Ascending aorta (tissue), 2 donors: ENCODE data around the gene TVP23C. TPM values are rescaled to one million over a fixed set of nuclear protein-coding genes. Genes with fewer than 3 reads are reported as not detected.
"Not testable (repeated sequence)": the region's sequence is repeated elsewhere in the genome, so short reads cannot be mapped to it uniquely, and the experiment has no call there.

ENCODE experiments used
- DNase-seq, 2 donors: peaks; one replicate each; pipeline ENCODE4 v3.0.0-alpha.2; 2019; ENCODE audit warnings: low spot score in 2 of 2
- H3K27ac ChIP-seq, 2 donors: fragments of 200-600 bp; sonication (generic); one replicate each; pipeline ENCODE4 v1.5.1; 2016 to 2017; ENCODE audit warnings: mild to moderate bottlenecking in 1 of 2
- H3K27me3 ChIP-seq: fragments of 200-600 bp; sonication (generic); one replicate; pipeline ENCODE4 v1.5.1; 2017
- H3K36me3 ChIP-seq, 2 donors: fragments of 200-600 bp; sonication (generic); one replicate each; pipeline ENCODE4 v1.5.1; 2016
- H3K4me1 ChIP-seq, 2 donors: fragments of 200-600 bp; sonication (generic); one replicate each; pipeline ENCODE4 v1.5.1; 2016 to 2017; ENCODE audit warnings: mild to moderate bottlenecking in 1 of 2
- H3K4me3 ChIP-seq, 2 donors: fragments of 200-600 bp; sonication (generic); one replicate each; pipeline ENCODE4 v1.5.1; 2016 to 2017; ENCODE audit warnings: mild to moderate bottlenecking in 1 of 2
- H3K9me3 ChIP-seq, 2 donors: fragments of 200-600 bp; sonication (generic); one replicate each; pipeline ENCODE4 v1.5.1; 2016
- intact Hi-C: fragments of 100-400 bp; cut with DNase I; formaldehyde crosslinking; loops from one replicate; pipeline ENCODE4 v1.15.1; 2023
- total RNA-seq: library from RNA; depleted of rRNA; stranded (reverse); fragments of >200 nt; gene quantifications from one replicate; pipeline ENCODE4 v1.1.0, GENCODE V29; 2016
- TF ChIP-seq, protein P1 (sequence below), 3 experiments: fragments of 200-600 bp in 2 of 3; fragments of 450-650 bp in 1 of 3; sonication (generic) in 2 of 3; IDR thresholded peaks; one replicate each; pipeline ENCODE4 v1.5.1; 2016 to 2019; ENCODE audit warnings: antibody characterized with exemption in 3 of 3, mild to moderate bottlenecking in 1 of 3, moderate library complexity in 1 of 3

TVP23C gene
- total RNA-seq, 1 donor from 2014 or later: 5.5 TPM

DNA sequence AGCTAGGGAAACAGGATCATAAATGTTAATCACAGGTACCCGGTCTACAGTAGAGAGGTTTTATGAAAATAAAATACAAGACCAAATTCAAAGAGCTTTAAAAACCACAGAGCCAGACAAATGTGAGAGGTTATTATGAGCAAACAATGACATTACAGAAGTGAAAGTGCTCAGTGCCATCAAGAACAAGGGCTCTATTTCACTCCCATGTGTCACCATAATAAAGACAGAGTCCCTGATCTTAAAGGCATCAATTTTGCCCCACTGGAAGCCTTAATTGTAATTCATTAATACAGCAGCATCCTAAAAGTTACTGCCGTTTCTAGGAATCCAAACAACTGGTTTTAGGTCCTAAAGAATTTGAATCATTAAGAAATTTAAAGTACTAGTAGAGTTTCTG is 52.1 kb downstream of the TVP23C start:
- Histone ChIP-seq H3K9me3 (no peaks in the 10 kb centered on the region), H3K36me3 (peaks cover 0 to 2% of the 10 kb centered on the region in 2 donors), H3K27me3 (no peaks in the 10 kb centered on the region), H3K4me3 (no peak overlapping the region), H3K27ac (peak overlapping the region; percentile 90 to 94), H3K4me1 (peaks cover 13 to 51% of the 10 kb centered on the region in 2 donors)
- intact Hi-C loops: no loop called here
- no peak for DNase-seq
- TF ChIP-seq, protein P1, sequence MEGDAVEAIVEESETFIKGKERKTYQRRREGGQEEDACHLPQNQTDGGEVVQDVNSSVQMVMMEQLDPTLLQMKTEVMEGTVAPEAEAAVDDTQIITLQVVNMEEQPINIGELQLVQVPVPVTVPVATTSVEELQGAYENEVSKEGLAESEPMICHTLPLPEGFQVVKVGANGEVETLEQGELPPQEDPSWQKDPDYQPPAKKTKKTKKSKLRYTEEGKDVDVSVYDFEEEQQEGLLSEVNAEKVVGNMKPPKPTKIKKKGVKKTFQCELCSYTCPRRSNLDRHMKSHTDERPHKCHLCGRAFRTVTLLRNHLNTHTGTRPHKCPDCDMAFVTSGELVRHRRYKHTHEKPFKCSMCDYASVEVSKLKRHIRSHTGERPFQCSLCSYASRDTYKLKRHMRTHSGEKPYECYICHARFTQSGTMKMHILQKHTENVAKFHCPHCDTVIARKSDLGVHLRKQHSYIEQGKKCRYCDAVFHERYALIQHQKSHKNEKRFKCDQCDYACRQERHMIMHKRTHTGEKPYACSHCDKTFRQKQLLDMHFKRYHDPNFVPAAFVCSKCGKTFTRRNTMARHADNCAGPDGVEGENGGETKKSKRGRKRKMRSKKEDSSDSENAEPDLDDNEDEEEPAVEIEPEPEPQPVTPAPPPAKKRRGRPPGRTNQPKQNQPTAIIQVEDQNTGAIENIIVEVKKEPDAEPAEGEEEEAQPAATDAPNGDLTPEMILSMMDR (IDR thresholded peaks at IDR 0.05): no peak

DNA sequence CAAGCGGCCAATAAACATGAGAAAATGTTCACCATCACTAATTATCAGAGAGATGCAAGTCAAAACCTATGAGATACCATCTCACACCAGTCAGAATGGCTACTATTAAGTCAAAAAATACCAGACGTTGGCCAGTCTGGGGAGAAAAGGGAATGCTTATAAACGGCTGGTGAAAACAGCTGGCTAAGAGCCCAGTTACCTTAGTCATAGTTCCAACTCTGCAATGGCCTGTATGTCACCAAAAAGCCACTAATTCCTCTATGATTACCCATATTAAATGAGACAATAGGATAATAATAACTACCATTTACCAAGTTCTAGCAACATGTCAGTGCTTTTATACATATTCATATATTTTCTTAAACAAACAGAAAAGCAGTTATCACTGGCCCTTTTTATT is 52.9 kb downstream of the TVP23C start:
- peaks cover 13 to 51% of the 10 kb centered on the region in 2 donors for H3K4me1 ChIP-seq
- intact Hi-C loops: no loop called here
- no peaks in the 10 kb centered on the region for H3K27me3 ChIP-seq
- peak overlapping the region; percentile 90 to 94 for H3K27ac ChIP-seq
- TF ChIP-seq, protein P1 (IDR thresholded peaks at IDR 0.05): no peak
- no peaks in the 10 kb centered on the region for H3K36me3 ChIP-seq
- DNase-seq: peak in 1 of 2 donors; percentile 85
- no peak overlapping the region for H3K4me3 ChIP-seq
- no peaks in the 10 kb centered on the region for H3K9me3 ChIP-seq

DNA sequence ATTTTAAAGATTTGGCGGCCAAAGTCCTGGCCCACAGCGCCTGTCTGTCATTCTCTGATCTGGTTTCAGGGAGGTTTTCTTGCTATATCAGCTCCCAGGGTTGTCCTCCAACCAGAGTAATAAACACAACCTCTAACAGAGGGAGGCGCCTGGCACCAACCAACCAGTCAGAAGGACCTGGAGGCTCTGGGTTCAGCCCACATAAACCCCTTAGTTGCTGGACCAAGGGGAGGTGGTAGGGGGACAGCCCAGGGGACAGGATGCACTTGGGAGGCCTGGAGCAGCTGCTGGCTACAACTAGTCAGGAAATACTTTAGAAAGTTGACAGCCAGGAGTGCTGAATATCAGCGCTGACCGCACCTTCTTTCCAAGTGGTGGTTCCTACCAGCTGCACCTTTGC is 54.2 kb downstream of the TVP23C start:
- Histone ChIP-seq H3K4me3 (no peak overlapping the region), H3K36me3 (no peaks in the 10 kb centered on the region), H3K4me1 (peaks cover 13 to 49% of the 10 kb centered on the region in 2 donors), H3K27me3 (no peaks in the 10 kb centered on the region), H3K9me3 (no peaks in the 10 kb centered on the region), H3K27ac (peak overlapping the region; percentile 90 to 94)
- TF ChIP-seq, protein P1 (IDR thresholded peaks at IDR 0.05): no peak
- intact Hi-C loops: no loop called here
- peak in 1 of 2 donors; percentile 54 for DNase-seq

DNA sequence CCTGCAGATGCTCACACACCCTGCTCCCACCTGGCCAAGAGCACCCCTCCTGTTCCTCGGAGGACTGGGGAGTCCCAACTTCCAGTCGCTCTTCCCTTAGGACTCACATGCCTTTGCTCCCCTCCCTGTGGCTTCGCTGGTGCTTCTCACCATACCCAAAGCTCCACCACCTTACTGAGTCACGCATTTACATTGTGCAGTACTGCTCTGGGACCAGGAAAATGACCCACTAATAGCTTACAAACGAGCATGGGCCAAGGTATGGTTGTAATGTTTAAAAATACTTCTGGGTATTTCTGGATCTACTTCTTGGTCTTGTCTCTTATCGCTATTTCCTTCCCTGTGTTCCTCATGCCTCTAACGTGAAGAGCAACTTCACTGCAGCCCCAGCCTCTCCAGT is 54.8 kb downstream of the TVP23C start:
- no peaks in the 10 kb centered on the region for H3K36me3 ChIP-seq
- peak in 1 of 2 donors; percentile 66 for DNase-seq
- H3K27ac ChIP-seq: peak overlapping the region; percentile 90 to 94
- H3K27me3 ChIP-seq: no peaks in the 10 kb centered on the region
- intact Hi-C loops: no loop called here
- H3K9me3 ChIP-seq: no peaks in the 10 kb centered on the region
- TF ChIP-seq, protein P1 (IDR thresholded peaks at IDR 0.05): no peak
- peaks cover 13 to 43% of the 10 kb centered on the region in 2 donors for H3K4me1 ChIP-seq
- H3K4me3 ChIP-seq: no peak overlapping the region

DNA sequence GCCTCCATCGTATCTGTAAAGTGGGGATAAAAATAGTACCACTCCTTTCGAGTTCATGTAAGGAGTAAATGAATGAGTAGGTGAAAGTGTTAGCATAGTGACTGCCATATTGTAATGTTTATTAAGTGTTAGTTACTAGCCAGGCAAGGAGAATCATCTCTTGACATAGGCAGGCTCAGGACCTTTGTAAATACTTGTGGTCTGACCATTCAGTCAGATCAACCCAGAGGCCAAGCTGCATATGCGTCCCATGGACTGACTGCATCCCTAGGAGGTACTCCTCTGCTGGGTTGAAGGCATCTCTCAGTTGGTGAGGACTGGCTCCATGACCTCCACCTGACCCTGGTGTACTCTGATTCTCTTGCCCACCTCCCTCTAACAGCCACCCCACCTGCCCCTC is 55.4 kb downstream of the TVP23C start:
- no peaks in the 10 kb centered on the region for H3K36me3 ChIP-seq
- intact Hi-C loops: no loop called here
- DNase-seq: no peak
- H3K4me3 ChIP-seq: no peak overlapping the region
- peaks cover 16 to 41% of the 10 kb centered on the region in 2 donors for H3K4me1 ChIP-seq
- peak overlapping the region; percentile 90 to 94 for H3K27ac ChIP-seq
- TF ChIP-seq, protein P1 (IDR thresholded peaks at IDR 0.05): no peak
- no peaks in the 10 kb centered on the region for H3K9me3 ChIP-seq
- H3K27me3 ChIP-seq: no peaks in the 10 kb centered on the region

DNA sequence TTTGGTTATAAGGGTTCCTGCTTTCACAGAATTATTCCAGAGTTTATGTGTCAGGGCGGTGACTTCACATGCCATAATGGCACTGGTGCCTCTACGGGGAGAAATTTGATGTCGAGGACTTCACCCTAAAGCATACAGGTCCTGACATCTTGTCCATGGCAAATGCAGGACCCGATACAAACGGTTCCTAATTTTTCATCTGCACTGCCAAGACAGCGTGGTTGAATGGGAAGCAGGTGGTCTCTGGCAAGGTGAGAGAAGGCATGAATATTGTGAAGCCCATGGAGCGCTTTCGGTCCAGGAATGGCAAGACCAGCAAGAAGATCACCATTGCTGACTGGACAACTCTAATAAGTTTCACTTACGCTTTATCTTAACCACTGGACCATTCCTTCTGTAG is 56.3 kb downstream of the TVP23C start:
- TF ChIP-seq, protein P1 (IDR thresholded peaks at IDR 0.05): no peak
- peak overlapping the region; percentile 90 to 94 for H3K27ac ChIP-seq
- H3K4me1 ChIP-seq: peaks cover 16 to 41% of the 10 kb centered on the region in 2 donors
- H3K9me3 ChIP-seq: no peaks in the 10 kb centered on the region
- H3K27me3 ChIP-seq: no peaks in the 10 kb centered on the region
- peak in 1 of 2 donors; percentile 54 for DNase-seq
- H3K4me3 ChIP-seq: no peak overlapping the region
- no peaks in the 10 kb centered on the region for H3K36me3 ChIP-seq
- intact Hi-C loops: no loop called here

DNA sequence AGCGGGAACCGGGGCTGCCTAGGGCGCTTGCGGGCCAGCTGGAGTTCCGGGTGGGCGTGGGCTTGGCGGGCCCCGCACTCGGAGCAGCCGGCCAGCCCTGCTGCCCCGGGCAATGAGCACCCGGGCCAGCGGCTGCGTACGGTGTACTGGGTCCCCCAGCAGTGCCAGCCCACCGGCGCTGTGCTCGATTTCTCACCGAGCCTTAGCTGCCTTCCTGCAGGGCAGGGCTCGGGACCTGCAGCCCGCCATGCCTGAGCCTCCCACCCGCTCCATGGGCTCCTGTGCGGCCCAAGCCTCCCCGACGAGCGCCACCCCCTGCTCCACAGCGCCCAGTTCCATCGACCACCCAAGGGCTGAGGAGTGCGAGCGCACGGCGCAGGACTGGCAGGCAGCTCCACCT is 57.6 kb downstream of the TVP23C start:
- intact Hi-C loops, H3K4me3 ChIP-seq, H3K36me3 ChIP-seq, H3K9me3 ChIP-seq, H3K27ac ChIP-seq, H3K27me3 ChIP-seq: not testable (repeated sequence)
- DNase-seq: peak in 1 of 2 donors; percentile 34
- peaks cover 14 to 36% of the 10 kb centered on the region in 2 donors for H3K4me1 ChIP-seq
